Skeletal muscle cell (primary cell): ENCODE data around the gene FAM171A2.
A peak's percentile ranks its signal among the peaks of the same experiment; 100 is the strongest.

Experiments
- DNase-seq: peaks from one replicate; pipeline ENCODE4 v3.0.0-alpha.2; 2010; ENCODE audit warnings: low read depth
- H3K4me3 ChIP-seq: 2 replicates; pipeline ENCODE4 v1.5.1; 2011; ENCODE audit warnings: low read depth, mild to moderate bottlenecking, control low read depth, low read length, moderate library complexity

The FAM171A2 gene

DNA sequence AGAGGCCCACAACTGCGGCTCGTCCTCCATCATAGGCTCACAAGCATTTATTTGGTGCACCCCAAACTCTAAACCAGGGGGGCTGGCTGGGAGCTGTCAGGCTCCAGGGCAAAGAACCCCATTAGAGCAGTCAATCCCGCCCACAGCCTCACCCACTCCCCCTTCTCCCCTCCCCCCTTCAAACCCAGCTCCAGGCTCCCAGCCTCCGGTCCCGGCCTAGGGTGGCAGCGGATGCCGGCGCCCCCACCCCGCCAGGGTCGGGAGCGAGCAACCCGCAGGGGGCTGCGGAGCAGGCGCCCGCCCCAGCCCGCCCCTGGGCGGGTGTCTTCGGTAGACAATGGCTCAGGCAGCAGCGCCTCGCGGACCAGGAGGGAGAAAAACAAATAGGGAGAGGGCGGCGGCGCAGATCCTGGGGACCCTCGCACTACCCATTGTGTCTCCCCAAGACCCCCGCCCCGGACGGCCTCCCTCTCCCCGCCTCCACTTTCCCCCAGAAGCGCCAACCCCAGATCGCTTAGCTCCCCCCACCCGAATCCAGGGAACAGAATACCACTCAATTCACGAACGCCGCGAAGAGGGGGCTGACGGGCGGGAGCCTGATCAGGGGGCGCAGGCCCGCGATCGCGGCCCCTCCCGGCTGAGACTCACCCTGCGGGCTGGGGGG, 572 bp downstream of the FAM171A2 start:
- DNase-seq: no peak

DNA sequence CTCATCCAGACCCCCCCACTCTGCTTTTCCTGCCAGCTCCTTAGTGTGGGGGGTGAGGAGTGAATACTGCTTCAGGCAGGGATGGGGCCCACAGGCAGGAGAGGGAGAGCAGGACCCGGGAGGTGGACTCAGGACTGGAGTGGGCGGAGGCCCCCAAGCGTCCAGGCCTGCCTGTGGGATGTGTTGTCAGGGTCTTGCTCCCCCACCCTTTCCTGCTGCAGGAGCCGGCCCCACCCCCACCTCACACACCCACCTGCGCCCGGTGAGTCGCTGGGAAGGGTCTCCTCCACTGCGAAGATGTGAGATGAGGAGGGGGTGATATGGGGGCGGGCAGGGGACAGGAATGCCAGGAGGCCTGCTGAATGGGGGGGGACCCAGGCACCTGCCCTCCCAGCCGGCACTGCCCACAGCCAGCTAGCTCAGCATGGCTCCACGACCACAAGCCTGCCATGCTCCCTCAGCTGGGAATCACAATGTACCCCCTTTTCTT, 1.1 kb downstream of the FAM171A2 start:
- DNase-seq: no peak
- H3K4me3 ChIP-seq: peak overlapping the region; percentile 84

More for the DNA sequence above, 572 bp downstream of the FAM171A2 start:
- H3K4me3 ChIP-seq: peak overlapping the region; percentile 84

DNA sequence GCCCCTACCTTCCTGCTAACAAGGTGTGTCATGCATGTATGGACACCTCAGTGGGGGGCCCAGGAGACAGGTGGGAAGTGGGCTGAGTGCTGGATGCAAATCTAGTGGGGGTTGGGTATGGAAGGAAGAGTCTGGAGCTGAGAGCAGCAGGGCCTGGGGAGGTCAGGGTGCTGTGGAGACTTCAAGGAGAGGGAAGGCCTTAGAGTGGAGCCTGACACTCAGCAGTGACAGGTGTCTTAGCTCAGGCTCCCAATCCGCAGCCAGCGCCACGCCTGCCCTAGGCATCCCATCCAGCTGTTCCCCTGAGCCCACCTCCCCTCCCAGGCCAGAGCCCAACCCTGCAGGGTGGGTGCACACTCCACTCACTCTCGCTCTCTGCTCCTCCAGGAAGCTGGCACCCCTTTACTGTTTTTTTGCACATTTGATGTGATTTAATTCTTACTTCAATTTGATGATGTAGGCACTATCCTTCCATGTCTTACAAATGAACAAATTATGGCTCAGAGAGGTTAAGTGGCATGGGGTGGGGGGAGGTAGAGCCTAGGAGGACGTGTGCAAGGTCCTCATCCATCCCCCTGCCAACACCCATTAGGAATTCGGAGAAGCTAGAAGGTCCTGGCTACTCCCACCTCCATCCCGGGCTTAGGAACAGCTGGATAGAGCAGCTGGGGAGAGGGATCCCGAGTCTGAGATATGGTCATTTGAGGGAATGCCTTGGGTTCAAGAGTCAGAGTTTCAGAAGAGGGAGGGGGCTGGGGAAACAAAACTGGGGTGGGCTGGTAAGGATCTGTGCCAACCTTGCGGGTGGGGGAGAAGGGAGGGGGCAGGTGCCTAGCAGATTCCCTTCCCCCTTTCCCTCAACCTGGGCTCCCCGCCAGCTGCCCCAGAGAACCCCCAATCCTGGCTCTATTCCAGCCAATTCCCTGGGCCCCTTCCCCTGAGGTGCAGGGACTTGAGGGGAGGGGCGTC, 2.1 kb downstream of the FAM171A2 start:
- H3K4me3 ChIP-seq: peak overlapping the region; percentile 84

DNA sequence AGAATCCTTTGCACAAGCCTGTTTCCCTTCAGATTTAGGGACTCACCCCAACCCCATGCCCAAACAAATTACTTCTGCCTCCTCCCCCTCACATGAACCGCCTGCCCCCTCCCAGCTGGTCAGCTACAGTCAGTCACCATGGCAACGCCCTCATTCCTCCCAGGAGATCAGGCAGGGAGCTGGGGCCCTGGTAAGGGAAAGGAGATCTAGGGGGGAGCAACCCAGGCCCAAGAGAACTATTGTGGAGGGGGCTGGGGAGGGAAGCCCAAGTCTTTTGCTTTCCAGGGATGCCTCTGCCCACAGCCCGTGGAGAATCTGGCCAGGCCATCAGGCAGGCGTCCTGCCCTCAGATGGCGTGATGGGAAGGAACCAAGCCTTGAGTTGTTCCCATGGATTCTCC, 2.8 kb downstream of the FAM171A2 start:
- no peak overlapping the region for H3K4me3 ChIP-seq
- DNase-seq: no peak

More for the DNA sequence above, 2.1 kb downstream of the FAM171A2 start:
- DNase-seq: no peak

DNA sequence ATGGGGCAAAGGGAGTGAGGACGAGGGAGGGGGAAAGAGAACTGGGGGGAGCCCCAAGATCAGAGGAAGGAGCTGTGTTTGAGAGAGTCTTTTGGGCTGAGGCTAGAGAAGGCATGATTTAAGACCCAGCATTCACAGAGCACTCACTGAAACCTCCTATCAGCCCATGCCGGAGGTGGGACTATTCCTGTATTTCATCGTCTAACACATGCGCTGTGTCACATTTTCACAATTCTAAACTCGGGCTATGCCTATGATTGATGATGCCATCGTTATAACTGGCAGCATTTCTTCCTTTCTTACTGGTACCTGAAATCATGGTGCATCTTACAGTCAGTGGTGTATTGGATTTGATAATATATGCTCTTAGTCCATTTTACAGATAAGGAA, 3.5 kb downstream of the FAM171A2 start:
- no peak for DNase-seq

DNA sequence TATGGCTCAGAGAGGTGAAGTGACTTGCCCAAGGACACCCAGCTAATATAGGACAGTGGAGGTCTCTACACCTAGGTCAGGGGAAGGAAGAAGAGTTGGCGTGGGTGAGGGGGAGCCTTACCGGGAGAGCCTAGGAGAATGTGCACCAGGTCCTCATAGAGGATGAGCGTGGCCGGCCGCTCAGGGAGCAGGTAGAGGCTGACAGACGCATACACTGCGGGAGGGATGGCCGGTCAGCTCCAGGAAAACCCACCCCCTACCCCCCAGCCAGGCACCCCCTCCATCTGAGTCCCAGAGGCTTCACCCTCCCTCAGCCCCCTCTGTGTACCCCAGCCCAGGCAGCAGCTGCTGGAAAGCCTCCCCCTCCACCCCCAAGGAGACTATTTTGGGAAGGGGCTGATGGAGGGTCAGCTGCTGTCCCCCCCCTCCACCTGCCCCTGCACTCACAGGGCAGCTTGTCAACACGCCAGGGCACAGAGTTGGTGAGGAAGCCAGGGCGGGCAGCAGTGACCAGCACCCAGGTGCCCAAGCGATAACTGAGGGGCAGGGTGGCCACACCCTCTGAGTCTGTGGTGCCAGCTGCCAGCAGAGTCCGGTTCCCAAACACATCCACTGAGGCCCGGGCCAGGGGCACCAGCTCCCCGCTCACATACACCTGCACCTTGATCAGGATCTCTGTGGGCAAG, 4.1 kb downstream of the FAM171A2 start:
- no peak overlapping the region for H3K4me3 ChIP-seq
- DNase-seq: no peak

More for the DNA sequence above, 3.5 kb downstream of the FAM171A2 start:
- no peak overlapping the region for H3K4me3 ChIP-seq

DNA sequence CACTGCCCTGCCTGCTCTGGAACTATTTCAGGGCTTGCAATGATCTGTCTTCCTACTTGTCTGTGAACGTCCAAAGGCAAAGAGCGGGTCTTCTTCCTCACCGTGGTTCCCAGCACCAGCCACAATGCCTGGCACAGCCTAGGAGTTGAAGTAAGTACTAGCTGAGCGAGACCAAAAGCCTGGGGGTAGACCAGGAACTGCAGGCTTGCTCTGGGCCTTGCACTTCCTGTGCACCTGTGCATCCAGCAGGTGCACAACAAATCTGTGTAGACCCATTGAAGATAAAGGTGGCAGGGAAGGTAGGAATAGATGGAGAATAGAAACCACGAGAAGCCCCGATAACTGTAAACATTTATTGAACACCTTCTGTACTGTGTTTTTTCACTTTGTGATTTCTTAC, 4.6 kb downstream of the FAM171A2 start:
- no peak overlapping the region for H3K4me3 ChIP-seq
- no peak for DNase-seq

DNA sequence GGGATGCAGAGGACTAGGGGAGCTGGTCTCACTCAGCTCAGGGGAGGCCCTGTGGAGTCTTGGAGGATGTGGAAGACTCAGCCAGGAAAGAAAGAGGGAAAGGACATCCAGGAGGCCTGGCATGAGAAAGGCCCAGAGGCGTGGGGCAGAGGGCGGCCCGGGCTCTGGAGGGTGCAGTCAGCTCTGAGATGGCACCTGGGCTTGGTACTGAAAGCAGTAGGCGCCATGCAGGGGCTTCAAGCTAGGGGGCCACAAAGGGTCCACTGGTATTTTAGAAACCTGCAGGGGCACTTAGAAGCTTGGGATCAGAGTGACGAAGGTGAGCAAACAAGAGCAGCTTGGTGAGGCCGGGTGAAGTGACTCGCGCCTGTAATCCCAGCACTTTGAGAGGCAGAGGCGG, 5.6 kb downstream of the FAM171A2 start:
- no peak overlapping the region for H3K4me3 ChIP-seq
- no peak for DNase-seq

DNA sequence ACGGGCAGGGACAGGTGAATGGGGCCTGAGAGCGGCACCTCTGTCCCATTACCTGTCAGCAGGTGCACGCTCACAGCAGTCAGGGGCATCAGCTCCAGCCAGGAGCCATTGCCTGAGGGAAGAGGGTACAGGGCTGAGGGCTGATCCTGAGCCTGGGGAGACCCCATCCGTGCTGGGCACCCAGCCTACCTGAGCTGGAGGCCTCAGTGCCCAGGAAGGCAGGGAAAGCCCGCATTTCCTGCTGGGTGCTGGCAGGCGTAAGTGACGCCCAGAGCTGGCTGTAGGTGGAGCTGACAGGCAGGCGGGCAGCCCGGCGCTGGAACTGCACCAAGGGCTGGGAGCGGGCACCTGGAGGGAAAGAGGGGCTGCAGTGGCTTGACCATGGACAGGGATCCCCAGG, 7.4 kb downstream of the FAM171A2 start:
- no peak overlapping the region for H3K4me3 ChIP-seq
- no peak for DNase-seq

DNA sequence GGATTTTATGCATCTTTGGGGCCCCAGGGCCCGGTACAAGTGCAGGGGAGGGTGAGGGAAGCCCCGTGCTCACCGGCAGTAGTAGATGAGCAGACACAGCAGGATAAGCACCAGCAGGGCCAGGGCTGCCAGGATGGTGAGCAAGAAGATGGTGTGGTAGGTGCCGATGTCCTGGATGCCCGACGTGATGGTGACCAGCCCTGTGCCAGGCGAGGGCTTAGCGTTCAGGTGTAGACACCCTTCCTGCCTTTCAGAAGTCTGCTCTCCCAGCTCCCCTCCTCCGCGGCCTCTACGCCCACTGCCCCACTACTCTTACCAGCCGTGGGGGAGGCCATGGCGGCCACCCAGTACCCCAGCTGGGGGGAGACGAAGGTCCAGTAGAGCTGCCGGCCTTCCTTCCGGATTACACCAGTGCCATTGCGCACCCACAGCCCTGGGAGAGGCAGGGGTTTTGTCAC, 8.0 kb downstream of the FAM171A2 start:
- DNase-seq: no peak
- no peak overlapping the region for H3K4me3 ChIP-seq

DNA sequence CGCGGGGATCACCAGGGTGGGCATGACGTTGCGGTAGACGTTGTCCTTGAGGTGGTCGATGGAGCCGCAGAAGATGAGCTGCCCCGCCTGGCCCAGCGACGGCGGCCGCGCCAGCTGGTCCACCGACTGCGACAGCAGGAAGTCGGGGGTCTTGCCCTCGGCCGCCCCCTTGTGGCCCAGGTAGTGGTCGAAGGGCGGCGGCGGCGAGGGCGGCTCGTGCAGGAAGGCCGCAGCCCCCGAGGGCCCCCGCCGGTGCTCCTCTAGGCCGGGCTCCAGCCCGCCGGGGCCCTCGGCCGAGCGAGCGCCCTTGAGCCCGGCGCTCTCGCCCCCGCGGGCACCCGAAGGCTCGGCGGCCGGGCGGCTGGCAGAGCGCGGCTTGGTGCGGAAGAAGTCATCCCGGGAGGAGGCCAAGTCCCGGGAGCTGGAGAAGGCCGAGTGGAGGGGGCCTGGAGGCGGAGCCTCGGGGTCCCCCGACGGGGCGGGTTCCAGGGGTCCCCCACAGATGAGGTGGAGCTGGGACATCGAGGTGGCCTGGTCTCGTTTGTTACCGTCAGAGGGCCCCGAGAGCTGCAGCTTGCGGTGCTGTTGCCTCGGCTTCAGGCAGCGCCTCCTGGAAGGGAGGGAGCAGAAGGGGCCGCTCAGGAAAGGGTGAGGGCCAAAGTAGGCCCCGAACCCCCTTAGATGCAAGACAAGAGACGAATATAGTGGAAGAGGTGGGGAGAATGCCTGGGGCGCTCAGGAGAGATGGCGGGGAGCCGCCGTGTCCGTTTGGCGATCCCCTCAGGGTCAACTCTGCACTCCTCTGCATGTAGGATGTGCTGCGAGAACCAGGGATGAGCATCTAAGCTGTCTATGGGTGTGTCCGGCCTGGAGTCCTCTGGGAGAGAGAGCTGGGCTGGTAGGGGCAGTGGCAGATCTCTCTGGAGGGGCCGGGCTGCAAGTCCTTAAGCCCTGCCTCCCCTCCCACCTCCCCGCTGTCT, 8.8 kb downstream of the FAM171A2 start:
- no peak for DNase-seq
- H3K4me3 ChIP-seq: no peak overlapping the region

DNA sequence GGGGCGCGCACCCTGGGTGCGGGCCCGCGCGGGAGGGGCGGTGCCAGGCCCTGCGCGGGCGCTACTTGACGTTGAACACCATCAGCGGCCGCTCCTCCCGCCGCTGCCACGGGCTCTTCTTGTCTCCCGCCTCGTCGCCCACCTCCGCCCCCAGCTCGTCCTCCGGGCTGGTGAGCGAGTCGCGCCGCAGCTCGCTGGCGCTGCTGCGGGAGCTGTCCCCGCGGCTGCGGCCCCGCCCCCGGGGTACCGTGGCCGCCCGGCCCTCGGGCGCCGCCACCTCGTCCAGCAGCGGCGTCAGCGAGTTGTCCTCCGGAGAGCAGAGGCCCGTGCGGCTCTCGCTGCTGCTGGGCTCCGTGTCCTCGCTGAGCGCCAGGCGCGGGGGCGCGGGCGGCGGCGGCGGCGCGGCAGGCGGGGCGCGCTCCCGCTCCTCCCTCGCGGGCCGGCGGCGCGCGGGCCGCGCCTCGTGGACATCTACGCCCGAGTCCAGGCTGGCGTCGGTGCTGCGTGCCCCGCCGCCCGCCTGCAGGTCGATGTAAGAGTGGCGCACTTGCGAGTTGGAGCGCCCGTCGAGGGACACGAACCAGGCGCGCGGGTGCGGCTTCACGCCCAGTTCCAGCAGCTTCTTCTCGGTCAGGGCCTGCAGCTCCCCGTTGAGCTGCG, 9.9 kb downstream of the FAM171A2 start:
- no peak for DNase-seq
- peak overlapping the region; percentile 33 for H3K4me3 ChIP-seq

DNA sequence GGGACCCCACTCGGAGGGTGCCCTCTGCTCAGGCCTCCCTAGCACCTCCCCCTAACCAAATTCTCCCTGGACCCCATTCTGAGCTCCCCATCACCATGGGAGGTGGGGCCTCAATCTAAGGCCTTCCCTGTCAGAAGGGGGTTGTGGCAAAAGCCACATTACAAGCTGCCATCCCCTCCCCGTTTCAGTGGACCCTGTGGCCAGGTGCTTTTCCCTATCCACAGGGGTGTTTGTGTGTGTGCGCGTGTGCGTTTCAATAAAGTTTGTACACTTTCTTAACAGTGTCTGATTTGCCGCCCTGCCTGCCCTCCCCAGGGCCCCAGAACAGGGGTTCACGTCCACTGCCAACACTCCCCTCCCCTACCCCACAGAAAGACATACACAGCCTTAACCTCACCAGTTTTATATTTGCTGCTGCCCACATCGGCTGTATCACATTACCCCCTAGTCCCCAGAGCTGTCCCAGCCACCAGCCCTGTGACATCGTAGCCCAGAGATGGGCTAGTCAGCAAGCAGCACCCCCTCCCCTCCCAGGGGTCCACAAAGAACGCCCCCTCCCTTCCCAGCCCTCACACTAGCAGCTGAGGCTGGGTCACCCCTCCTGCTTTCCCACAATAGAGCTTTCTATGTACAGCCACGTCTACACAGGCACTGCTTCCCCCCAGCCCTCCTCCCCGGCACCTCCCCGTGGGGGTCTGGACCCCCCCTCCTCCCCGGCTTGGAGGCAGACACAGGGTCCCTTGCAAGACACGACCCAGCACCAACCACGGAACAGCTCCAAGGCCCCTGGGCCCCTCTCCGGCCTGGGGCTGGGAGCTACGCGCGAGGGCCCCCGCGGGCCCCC, 10.6 kb downstream of the FAM171A2 start:
- no peak for DNase-seq
- peak overlapping the region; percentile 33 for H3K4me3 ChIP-seq

DNA sequence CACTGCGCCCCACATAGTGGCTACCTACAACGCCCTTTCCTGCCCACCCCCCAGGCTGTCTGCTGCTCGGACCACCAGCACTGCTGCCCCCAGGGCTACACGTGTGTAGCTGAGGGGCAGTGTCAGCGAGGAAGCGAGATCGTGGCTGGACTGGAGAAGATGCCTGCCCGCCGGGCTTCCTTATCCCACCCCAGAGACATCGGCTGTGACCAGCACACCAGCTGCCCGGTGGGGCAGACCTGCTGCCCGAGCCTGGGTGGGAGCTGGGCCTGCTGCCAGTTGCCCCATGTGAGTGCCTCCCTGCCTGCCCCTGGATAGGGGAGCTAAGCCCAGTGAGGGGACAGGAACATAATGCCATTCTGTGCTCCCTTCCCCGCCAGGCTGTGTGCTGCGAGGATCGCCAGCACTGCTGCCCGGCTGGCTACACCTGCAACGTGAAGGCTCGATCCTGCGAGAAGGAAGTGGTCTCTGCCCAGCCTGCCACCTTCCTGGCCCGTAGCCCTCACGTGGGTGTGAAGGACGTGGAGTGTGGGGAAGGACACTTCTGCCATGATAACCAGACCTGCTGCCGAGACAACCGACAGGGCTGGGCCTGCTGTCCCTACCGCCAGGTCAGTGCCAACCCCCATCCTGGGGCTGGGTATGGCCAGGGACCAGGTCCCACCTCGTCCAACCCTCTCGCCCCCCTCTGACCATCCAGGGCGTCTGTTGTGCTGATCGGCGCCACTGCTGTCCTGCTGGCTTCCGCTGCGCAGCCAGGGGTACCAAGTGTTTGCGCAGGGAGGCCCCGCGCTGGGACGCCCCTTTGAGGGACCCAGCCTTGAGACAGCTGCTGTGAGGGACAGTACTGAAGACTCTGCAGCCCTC, 11.5 kb downstream of the FAM171A2 start:
- DNase-seq: no peak
- no peak overlapping the region for H3K4me3 ChIP-seq

DNA sequence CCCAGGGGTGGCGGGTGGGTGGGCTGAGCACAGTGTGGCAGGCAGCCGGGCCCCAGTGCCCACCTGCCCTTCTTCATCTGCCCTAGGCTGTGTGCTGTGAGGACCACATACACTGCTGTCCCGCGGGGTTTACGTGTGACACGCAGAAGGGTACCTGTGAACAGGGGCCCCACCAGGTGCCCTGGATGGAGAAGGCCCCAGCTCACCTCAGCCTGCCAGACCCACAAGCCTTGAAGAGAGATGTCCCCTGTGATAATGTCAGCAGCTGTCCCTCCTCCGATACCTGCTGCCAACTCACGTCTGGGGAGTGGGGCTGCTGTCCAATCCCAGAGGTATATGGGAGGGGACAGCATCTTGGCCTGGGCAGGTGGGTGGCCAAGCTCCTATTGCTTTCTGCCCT, 12.2 kb downstream of the FAM171A2 start:
- H3K4me3 ChIP-seq: no peak overlapping the region
- no peak for DNase-seq

DNA sequence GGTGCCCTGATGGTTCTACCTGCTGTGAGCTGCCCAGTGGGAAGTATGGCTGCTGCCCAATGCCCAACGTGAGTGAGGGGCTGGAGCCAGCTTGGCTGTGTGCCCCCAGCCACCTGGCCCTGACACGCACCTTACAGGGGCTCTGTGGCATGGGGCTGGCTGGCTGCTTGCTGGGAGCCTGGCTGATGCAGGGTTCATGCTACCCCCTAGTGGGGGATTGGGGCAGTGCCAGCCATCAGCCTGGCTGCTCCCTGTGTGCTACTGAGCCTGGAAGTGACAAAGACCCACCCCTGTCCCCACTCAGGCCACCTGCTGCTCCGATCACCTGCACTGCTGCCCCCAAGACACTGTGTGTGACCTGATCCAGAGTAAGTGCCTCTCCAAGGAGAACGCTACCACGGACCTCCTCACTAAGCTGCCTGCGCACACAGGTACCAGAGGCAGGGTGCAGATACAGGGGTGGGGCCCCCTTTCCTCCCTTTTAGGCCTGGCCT, 12.9 kb downstream of the FAM171A2 start:
- no peak overlapping the region for H3K4me3 ChIP-seq
- no peak for DNase-seq
